Ectodermal cell (in vitro differentiated cells): ENCODE results near the gene RNU4-1.

Experiments
- H3K27ac ChIP-seq: 2 replicates; pipeline ENCODE4 v1.7.0; 2013; ENCODE audit warnings: mild to moderate bottlenecking, low read depth, low read length; ENCODE audit not compliant: insufficient read depth, poor library complexity, severe bottlenecking
- H3K27me3 ChIP-seq: 2 replicates; pipeline ENCODE4 v1.7.0; 2013; ENCODE audit warnings: mild to moderate bottlenecking, low read length; ENCODE audit not compliant: insufficient read depth, control insufficient read depth, poor library complexity, severe bottlenecking
- H3K36me3 ChIP-seq: one replicate; pipeline ENCODE4 v1.7.0; 2013; ENCODE audit warnings: low read length; ENCODE audit not compliant: control insufficient read depth, insufficient read depth
- H3K4me1 ChIP-seq: one replicate; pipeline ENCODE4 v1.7.0; 2013; ENCODE audit warnings: low read length; ENCODE audit not compliant: control insufficient read depth, insufficient read depth
- H3K4me3 ChIP-seq: 2 replicates; pipeline ENCODE4 v1.7.0; 2013; ENCODE audit warnings: low read depth, low read length, control low read depth; ENCODE audit not compliant: insufficient read depth
- H3K9me3 ChIP-seq: 2 replicates; pipeline ENCODE4 v1.7.0; 2013; ENCODE audit warnings: mild to moderate bottlenecking, low read length, moderate library complexity; ENCODE audit not compliant: control insufficient read depth
- WGBS, 2 experiments: methylation state at CpG; one replicate each; pipeline ENCODE4 v1.1.7; 2013; ENCODE audit warnings: missing lambda C conversion rate in 2 of 2; 5-methylcytosine and 5-hydroxymethylcytosine counted together

RNU4-1 gene

DNA sequence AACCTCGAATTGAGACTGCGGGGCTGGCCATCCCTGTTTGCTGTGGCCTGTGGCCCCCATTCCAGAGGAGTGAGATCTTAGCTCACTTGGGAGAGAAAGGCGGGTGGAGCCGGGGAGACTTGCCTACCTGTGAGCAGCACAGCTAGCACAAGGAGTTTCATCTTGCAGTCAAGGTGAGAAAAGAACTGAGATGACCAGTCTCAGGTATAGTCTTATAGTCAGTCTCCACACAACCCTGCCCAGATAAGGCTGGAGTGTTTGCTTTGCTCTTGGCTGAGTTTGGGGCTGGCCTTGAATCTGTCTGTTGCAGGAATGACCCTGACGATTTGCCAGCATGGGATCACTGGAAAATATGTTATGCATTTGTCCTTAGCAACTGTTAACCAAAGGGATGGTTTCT, 34.6 kb upstream of the RNU4-1 start, which contains the start of gene PLA2G1B:
TSS of gene PLA2G1B (minus strand) at position 187 of the 400 bp plus-strand sequence. CDS start at position 161, 26 bp downstream.
- peaks cover 9% of the 10 kb centered on the region for H3K27me3 ChIP-seq
- WGBS, 2 experiments = 79 to 84% methylated on average over 5 of the region's 5 CpGs
- H3K9me3 ChIP-seq = no peaks in the 10 kb centered on the region
- no peaks in the 10 kb centered on the region for H3K4me1 ChIP-seq
- H3K27ac ChIP-seq = no peak within 1 kb of the TSS
- no peaks in the 10 kb centered on the region for H3K36me3 ChIP-seq
- H3K4me3 ChIP-seq = no peak within 1 kb of the TSS

DNA sequence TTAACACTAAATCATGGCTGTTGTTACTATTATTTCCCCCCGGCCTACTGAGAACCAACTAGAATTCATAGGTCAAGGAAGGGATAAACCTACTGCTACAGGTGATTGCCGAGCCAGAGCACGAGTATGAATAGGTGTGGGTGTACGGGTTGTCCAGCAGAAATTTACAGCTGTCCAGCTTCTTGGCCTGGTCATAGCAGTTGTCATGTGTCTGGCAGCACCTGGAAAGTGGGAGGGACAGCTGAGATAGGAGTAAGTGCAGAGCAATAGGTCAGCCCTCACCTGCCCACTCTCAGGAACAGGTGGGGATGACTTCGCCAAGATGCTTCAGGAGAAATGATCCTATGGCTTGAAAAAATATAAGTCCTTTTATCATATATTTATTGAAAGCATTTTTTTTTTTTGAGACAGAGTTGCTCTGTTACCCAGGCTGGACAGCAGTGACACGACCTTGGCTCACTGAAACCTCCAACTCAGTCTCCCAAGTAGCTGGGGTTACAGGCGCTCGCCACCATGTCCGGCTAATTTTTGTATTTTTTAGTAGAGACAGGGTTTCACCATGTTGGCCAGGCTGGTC, 31.9 kb upstream of the RNU4-1 start:
- WGBS, 2 experiments = 73 to 75% methylated on average over 8 to 9 of the region's 9 CpGs
- no peaks in the 10 kb centered on the region for H3K9me3 ChIP-seq

GRCh38 chr12:120323772-120324171, 30.7 kb upstream of the RNU4-1 start:
- Histone ChIP-seq H3K4me1 (no peaks in the 10 kb centered on the region), H3K36me3 (no peaks in the 10 kb centered on the region), H3K27ac (no peak overlapping the region), H3K9me3 (no peaks in the 10 kb centered on the region), H3K4me3 (no peak overlapping the region), H3K27me3 (peaks cover 9% of the 10 kb centered on the region)
- WGBS, 2 experiments = 84 to 90% methylated on average over 2 of the region's 2 CpGs

More for the DNA sequence above, 31.9 kb upstream of the RNU4-1 start:
- peaks cover 9% of the 10 kb centered on the region for H3K27me3 ChIP-seq
- H3K4me3 ChIP-seq = no peak overlapping the region
- H3K27ac ChIP-seq = no peak overlapping the region
- H3K36me3 ChIP-seq = no peaks in the 10 kb centered on the region
- no peaks in the 10 kb centered on the region for H3K4me1 ChIP-seq

DNA sequence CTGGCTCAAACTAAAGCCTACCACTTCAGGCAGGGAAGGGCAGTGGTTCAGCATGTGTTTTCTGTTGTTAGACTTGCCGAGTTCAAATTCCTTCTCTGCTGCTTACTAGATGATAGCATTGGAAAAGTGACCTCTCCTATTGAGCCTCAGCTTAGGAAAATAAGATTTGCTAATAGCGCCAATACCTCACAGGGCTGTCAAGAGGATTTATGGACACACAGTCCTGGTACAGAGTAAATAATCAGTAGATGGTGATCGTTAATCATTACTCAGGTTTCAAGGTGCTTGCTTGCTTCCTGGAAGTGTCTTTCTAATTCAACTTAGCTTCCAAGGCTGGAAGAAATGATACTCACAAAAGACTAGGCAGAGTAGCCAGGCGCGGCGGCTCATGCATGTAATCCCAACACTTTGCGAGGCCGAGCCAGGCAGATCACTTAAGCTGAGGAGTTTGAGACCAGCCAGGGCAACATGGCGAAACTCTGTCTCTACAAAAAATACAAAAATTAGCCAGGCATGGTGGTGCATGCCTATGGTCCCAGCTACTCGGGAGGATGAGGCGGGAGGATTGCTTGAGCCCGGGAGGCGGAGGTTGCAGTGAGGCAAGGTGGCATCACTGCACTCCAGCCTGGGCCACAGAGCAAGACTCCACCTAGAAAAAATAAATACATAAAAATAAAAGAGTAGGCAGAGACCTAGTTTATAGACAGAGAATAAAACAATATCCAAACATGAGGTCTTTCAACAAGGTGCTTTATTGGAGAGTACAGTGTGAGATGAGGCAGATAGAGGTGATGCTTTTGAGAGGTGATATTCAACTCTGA, 28.6 kb upstream of the RNU4-1 start:
- H3K4me1 ChIP-seq = no peaks in the 10 kb centered on the region
- 88 to 90% methylated on average over 13 of the region's 13 CpGs for WGBS, 2 experiments
- no peak overlapping the region for H3K27ac ChIP-seq
- H3K4me3 ChIP-seq = no peak overlapping the region
- H3K27me3 ChIP-seq = peaks cover 9% of the 10 kb centered on the region
- no peaks in the 10 kb centered on the region for H3K9me3 ChIP-seq
- no peaks in the 10 kb centered on the region for H3K36me3 ChIP-seq

DNA sequence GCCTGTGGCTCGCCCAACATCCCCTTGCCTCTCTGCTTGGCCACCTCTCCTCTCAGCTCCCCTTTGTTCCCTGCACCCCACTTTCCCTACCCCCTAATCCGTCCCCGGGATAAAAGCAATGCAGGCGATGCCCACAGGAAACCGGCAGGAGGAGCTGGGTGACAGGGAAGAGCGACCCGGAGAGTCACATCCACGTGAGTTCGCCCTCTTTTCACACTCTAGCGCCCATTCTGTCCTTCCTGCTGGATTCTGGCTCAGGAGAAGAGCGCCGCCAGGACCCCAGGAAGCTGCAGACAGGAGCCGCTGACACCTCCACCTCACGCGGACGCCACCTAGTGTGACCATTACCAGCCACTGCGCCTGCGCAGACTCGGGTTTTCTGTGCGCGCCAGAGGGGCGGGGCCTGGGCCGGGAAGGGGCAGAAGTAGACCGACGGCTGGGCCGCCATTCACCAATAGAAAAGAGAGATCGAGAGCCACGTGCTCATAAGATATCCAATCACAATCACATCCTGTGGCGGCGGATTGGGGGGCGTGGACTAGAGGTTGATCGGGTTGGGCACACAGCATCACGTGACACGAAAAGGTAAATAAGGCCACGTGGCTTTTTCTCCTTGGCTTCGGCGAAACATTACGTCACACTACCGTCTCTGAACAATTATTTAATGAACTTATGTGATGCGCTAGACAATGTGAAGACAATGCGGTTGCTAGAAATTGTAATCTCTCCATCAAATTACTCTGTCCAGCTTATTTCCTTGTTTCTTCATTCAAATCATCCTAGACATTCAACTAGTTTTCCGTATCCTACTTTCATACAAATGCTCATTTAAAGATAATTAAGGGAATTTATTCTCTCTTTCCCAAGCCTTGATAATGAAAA, 24.4 kb upstream of the RNU4-1 start:
- WGBS, 2 experiments = 2% methylated on average over 41 of the region's 42 CpGs
- H3K27ac ChIP-seq = no peak overlapping the region
- H3K27me3 ChIP-seq = no peaks in the 10 kb centered on the region

GRCh38 chr12:120316798-120317223, 23.8 kb upstream of the RNU4-1 start:
- H3K4me3 ChIP-seq = peak overlapping the region; percentile 40

More for the DNA sequence above, 24.4 kb upstream of the RNU4-1 start:
- Histone ChIP-seq H3K4me3 (peak overlapping the region; percentile 40), H3K36me3 (no peaks in the 10 kb centered on the region), H3K9me3 (no peaks in the 10 kb centered on the region), H3K4me1 (no peaks in the 10 kb centered on the region)

GRCh38 chr12:120314220-120314619, 21.2 kb upstream of the RNU4-1 start:
- 50 to 53% methylated on average over 5 of the region's 5 CpGs for WGBS, 2 experiments
- H3K36me3 ChIP-seq = no peaks in the 10 kb centered on the region
- H3K4me3 ChIP-seq = no peak overlapping the region

More at GRCh38 chr12:120316798-120317223, 23.8 kb upstream of the RNU4-1 start:
- 75 to 76% methylated on average over 9 of the region's 9 CpGs for WGBS, 2 experiments
- Histone ChIP-seq H3K9me3 (no peaks in the 10 kb centered on the region), H3K36me3 (no peaks in the 10 kb centered on the region), H3K27me3 (no peaks in the 10 kb centered on the region), H3K27ac (no peak overlapping the region), H3K4me1 (no peaks in the 10 kb centered on the region)

GRCh38 chr12:120301962-120302815, 9.2 kb upstream of the RNU4-1 start, which contains the start of gene SIRT4:
Gene SIRT4, plus strand, starts transcription at chr12:120302321. Its CDS starts 1,241 bp downstream, at chr12:120303562.
- H3K36me3 ChIP-seq = no peaks in the 10 kb centered on the region
- no peaks in the 10 kb centered on the region for H3K27me3 ChIP-seq
- no peaks in the 10 kb centered on the region for H3K4me1 ChIP-seq
- WGBS, 2 experiments = 8 to 9% methylated on average over 26 to 28 of the region's 31 CpGs
- H3K27ac ChIP-seq = no peak within 1 kb of the TSS
- no peaks in the 10 kb centered on the region for H3K9me3 ChIP-seq
- peak within 1 kb of the TSS; percentile 64 for H3K4me3 ChIP-seq

More at GRCh38 chr12:120314220-120314619, 21.2 kb upstream of the RNU4-1 start:
- Histone ChIP-seq H3K27me3 (no peaks in the 10 kb centered on the region), H3K4me1 (no peaks in the 10 kb centered on the region), H3K9me3 (no peaks in the 10 kb centered on the region), H3K27ac (no peak overlapping the region)

GRCh38 chr12:120292411-120292660, 701 bp downstream of the RNU4-1 start:
- Histone ChIP-seq H3K27me3 (no peaks in the 10 kb centered on the region), H3K36me3 (no peaks in the 10 kb centered on the region), H3K4me3 (peak overlapping the region; percentile 53), H3K27ac (peak overlapping the region; percentile 100), H3K4me1 (no peaks in the 10 kb centered on the region), H3K9me3 (no peaks in the 10 kb centered on the region)
- WGBS, 2 experiments = 1% methylated on average over 17 of the region's 17 CpGs
